UCSD-AML1 (cell line): ENCODE results near the gene CLEC16A.

ENCODE experiments used
- DNase-seq: peaks from one replicate; lab custom pipeline; 2025; ENCODE audit not compliant: unreplicated experiment; lab: John Stamatoyannopoulos, UW

The CLEC16A gene

DNA sequence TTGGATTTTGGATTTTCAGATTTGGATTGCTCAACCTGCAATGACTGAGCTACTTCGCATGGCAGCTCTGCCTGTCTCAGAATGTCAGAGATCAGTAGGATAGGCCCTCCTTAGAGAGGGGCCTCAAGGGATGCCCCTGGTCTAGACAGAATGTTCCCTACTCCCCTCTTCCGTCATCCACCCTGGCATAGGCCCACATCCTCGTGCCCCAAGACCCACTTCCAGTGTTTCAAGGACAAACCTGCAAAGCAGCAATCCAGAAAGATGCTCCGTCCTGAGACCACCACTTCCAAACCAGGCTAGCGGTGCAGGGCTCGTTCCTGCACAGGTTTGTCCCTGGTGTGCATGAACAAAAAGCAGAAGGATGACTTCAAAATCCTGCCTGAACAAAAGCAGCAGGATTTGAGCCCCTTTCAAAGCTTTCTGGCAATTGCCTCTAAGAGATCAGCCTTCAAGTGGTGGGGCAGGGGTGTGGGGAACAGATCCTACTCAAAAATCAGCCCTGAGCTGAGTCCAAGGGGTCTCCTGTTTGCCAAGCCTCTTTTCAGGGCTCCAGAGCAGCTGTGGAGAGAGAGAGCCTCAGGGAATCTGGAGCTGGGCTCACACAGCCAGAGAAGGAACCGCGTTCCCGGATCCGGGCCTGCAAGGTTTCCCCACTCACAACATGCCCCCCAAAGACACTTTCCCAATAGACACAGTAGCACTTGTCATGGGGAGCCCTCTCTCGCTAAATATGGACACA is 190.5 kb downstream of the CLEC16A start:
- DNase-seq, result no peak

DNA sequence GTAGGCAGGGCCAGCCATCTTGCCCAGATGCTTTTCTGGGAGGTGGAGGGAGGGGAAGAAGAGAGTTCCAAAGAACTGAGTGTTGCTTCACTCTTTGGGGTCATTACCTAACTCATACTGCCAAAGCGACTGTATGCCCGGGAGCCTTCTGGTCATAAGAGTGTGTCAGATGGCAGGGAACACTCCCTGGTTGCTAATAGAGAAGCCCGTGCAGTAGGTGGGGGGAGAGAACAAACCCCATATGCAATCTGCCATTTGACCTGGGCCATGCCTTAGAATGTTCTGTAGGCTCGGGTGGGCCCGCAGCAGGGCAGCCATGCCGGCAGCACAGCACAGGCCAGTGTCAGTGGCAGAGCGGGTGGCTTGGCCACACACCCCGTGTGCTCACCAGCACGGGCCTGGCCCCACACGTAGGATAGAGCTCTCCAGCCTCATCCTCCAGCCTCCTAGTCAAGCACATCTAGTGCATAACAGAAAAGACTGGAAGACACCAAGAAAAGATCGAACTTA is 191.2 kb downstream of the CLEC16A start:
- DNase-seq, result no peak

DNA sequence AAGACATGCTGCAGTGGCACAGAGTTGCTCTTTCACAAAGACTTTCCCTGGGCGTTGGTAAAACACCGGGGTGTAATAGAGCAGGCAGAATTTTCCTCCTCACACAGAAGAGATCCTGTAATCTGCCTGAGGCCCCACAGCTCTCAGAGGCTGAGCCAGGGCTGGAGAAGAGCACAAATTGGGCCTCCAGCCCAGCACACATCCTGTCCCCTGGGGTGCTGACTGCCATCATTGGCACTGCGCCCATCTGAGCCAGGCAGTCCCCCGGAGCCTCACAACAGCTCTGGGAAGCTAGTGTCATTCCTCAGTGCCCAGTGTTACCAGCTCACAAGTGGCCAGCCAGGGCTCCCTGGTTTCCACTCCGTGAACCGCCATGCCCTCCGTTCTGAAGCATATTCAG is 192.2 kb downstream of the CLEC16A start:
- no peak for DNase-seq

DNA sequence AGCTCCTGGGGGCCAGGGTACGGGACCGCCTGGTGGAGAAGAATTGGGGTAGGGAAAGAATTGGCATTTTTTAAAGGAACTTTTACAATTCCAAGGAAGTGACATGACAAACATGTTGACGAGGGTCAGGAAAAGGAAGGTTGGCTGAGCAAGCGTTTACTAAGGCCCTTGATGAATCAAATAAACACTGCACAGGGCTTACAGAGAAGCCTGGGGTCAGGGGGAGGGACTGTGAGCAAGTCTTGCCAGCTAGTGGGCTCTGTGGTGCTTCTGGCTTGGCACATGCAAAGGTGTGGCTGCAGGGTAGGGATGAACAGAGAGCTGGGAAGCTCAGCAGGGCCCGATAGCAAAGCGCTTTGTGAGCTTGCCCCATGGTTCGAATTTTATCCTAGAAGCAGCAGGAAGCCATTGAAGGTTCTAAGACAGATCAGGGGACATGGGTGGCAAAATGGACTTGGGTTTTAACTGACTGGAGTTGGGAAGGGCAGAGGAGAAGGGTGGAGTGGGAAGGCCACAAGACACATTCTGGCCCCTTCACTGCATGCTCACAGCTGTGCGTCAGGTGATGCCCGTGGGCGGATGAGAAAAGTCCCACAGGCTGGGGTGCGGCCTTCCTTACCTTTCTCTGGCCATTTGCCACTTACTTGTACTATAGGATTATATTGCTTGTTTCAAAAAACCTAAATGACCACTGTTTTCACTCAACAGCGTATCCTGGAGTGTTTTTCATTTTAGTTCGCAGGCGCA is 193.8 kb downstream of the CLEC16A start:
- DNase-seq, result no peak

DNA sequence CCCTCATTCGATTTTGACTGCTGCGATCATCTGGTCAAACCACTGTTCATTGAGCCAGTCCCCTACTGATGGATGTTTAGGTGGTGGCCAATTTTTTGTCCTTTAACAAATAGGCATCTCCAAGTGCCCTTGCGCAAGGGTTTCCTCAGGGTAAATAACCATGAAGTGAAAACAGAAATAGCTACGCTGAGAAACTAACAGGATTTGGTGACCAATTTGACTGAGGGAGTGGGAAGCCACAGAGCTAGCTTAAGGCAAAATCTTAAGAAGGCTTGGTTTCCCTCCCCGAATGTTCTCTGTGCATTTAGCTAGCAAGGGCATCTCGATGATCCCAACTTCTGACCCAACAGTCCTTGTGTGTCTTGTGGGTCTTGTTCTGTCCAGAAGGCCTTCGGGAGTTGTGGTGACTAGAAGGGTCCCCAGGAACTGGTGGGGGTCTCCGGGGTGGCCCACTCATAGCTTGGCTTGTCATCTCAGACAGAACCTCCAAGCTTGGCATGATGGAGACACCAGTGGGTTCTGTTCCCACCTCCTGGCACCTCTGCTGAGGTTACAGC is 194.5 kb downstream of the CLEC16A start:
- DNase-seq, result no peak

DNA sequence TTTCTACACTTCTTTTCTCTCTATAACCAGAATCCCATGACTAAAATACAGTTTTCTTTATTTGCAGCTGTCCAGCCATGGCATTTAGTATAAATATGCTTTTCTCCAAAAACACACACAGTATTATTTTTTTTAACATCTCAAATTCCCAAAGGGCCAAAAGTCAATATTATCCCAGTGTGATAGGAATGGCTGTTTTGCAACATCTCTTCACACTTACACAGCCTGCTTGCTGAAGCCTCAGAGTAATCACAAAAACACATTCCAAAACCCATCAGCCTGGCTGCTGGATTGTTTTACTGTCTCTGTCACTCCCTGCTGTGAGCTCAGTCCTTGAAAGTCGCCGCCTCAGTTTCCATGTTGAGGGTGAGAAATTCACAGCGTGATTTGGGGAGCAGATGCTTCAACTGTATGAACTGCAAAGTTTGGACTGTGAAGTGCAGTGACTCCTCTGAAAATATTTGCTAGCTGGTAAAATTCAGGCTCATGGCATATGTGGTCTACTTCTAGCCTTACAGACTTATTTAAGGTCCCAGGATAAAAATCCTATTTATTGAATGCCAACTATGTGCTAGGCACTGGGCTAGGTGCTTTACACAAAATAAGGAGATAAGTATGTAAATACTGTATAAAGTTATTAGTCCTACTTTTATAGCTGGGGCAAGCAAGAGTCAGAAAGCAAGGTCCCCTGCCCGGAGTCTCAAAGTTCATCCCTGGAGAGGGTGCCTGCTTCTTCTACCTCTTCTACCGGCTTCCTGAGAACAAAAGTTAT is 195.1 kb downstream of the CLEC16A start:
- DNase-seq, result no peak

DNA sequence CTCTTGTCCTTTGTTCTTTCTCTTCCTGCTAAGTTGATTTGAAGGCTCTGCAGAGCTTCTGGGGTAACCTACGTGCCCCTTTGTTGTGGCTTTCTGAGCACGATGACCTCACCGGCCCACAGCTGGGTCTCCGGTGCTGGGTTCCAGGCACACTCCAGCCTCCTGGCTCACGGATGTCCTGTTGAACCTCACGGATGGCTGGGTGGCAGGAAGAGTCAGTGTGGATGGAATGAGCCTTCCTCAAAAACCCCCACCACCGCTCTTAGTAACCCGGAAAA is 195.7 kb downstream of the CLEC16A start:
- DNase-seq, result no peak

DNA sequence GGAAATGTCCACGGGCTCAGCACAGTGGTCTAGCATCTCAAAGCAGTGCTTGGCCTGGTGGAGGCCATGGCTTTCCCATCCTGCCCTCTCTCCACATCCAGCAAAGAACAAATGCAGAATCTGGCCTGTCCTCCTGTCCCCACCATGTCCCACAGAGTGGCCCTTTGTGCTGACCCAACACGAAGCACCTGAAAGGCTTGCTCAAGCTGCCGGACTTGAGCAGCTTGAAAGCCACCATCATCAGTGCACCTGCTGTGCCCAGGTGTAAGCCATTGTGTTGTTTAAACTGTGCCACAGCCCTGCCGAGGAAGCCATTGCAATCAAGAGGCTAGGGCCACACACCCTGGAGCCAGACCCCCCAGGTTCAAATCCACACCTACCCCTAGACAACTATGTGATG is 196.1 kb downstream of the CLEC16A start:
- no peak for DNase-seq

DNA sequence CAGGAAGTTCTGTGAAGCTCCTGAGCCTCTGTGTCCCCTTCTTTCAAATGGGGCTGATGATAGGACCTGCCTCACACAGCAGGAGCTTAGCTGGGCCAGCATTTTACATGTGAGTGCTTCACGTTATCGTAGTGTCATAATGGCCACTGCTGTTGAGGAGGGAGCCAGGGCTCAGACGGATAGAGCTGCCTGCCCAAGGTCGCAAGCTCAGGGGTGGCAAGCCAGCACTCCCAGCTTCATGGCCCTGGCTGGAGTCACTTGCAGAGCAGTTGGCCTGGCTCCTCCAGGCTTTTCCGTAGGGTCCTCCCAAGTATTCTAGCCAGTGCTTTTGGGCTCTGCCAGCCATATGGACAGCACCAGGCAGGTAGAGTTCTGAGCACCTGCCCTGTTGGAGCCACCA is 196.5 kb downstream of the CLEC16A start:
- DNase-seq, result no peak

DNA sequence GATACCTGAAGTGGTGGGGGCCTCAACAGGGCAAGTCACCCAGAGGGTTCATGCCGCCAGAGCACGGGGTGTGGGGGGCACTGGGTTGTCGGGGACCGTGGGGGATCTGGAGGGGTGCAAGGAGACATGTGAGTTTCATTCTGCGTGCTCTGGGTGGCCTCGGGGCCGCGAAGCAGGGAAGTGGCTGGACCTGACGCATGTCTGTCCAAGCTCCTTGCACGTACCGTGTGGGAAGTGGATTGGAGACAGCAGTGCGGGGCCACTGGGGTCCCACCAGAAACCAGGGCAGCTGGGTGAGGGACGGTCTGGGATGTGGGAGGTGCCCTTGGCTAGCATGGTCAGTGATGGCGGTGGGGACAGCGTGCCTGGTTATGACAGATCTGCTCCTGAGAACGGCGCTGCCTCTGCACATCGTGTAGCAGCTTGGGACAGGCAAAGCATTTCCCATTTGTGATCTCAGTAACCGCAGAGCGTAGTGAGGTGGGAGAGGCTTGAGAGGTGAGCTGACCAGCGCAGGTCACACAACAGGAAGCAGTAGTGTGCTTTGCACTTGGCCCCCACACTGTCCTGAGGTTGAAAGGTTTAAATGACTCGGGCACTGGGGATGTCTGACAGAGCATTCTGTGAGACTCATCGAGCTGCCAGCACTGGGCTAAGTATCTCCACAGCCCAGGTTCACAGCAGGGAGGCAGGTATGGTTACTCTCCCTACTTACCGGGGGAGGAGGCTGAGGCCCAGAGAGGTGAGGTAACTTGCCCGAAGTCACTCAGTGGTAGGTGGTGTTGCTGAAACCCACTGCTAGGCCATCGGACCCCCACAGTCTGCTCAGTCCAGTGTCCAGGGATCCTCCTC is 197.3 kb downstream of the CLEC16A start:
- no peak for DNase-seq

DNA sequence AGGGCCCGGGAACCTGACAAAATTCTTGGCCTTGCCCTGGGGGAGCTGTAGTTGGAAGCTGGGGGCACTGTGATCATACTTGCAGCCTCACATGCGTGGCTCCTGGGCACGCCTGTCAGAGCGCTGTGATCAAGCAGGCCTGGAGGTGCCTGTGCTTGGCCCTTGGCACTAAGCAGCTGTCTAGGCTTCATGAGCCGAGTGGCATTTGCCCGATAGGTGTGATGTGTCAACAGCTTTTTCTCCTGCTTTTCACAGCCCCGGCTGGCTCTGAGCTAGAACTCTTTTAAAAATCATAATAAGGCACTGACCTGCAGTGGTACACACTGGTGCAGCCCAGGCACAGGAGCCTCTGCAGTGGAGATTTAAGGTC is 197.9 kb downstream of the CLEC16A start:
- DNase-seq, result no peak

DNA sequence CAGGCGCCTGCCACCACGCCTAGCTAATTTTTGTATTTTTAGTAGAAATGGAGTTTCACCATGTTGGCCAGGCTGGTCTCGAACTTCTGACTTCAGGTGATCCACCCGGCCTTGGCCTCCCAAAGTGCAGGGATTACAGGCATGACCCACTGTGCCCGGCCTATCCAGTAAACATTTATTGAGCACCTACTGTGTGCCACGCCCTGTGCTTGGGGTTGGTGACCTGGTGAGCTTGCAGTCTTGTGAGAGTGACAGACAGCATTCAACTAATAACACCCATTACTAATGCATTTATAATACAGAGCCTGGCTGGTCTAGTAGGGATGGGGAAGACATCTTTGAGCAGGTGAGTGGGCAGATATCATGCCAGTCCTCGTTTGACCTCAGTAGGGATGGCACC is 198.6 kb downstream of the CLEC16A start:
- no peak for DNase-seq

DNA sequence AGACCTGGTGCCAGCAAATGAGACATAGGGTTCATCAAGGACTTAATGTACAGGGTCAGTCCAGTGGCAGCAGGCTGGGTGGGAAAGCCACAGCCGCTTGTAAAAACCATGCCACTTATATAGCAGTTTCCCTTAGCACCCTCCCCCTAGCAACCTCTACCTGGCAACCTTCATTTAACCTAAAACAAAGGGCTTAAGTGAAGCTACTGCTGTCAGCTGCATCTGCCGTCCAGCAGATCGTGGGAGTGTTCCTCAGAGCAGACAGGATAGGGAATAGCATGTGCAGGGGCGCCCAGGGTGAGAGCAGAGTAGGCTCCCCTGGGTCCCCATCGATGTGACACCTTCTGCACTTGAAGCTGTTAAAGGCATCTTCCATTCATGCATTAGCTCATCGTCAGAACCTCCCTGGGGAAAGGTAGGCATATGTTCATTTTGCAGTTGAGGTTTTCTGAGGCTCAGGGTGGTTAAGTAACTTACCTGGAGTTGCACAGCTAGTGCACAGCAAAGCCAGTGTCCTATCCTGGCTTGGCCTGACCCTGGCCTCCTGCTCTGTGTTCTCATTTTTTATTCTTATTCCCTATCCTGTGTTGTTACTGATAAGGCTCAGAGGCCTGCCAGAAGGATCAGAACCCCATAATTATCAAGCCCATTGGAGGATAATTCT is 199.1 kb downstream of the CLEC16A start:
- DNase-seq, result no peak

DNA sequence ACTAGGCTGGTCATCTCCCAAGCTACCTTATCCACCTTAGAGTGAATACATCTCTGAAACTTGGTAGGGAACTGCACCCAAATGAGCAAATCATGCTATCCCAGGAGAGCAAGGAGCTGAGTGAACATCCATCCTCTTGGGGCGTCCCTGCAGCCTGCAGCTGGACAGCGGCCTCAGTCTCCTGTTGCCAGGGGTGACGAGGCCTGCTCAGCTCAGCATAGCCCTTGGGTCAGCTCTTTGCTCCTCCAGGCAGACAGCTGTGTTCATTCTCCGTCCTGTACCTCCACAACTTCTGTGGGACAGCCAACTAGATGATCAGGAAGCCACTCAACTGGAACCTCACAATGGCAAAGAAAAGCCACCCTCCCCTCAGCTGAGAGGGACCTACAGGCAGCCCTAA is 199.8 kb downstream of the CLEC16A start:
- no peak for DNase-seq

DNA sequence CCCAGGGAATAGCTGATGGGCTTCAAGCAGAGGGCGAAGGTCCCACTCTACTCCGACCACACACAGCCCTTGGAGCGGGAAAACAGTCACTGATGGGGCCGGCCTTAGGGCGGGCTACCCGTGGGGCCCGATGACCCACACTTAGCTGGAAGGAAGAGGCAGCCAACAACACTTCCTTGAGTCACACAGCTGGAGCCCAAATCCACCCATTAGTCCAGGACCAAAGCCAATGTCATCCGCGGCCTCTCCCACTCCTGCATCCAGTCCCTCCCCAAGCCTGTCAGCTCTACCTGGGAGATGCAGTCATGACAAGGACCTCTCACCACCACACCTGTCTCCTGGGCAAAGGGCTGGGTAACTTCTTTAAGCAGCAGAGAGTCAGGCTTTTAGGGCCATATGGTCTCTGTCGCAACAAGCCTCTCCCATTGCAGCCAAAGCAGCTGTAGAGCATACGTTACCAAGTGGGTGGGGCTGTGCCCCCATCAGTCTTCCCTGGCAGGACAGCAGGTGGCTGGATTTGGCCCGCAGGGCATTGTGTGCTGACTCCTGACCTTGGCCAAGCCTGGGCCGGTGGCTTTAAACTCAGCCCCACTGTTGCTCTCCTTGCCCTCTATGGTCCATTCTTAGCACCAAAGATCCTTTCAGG is 200.9 kb downstream of the CLEC16A start:
- no peak for DNase-seq

DNA sequence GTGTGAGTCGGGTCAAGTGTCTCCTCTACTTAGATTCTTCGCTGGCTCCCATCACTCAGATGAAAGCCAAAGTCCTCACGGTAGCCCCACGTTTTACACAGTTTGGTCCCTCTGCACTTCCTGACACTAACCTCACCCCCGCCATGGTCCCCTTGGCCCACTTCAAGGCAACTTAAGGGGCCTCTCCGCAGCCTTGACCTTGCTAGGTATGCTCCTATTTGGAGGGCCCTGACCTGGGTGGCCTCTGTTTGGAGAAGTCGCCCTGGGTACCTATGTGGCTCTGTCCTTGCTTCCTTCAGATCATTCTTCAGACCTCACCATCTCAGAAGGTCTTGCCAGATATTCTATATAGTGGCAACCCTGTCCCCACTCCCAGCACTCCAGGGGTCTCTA is 201.5 kb downstream of the CLEC16A start:
- DNase-seq, result no peak

DNA sequence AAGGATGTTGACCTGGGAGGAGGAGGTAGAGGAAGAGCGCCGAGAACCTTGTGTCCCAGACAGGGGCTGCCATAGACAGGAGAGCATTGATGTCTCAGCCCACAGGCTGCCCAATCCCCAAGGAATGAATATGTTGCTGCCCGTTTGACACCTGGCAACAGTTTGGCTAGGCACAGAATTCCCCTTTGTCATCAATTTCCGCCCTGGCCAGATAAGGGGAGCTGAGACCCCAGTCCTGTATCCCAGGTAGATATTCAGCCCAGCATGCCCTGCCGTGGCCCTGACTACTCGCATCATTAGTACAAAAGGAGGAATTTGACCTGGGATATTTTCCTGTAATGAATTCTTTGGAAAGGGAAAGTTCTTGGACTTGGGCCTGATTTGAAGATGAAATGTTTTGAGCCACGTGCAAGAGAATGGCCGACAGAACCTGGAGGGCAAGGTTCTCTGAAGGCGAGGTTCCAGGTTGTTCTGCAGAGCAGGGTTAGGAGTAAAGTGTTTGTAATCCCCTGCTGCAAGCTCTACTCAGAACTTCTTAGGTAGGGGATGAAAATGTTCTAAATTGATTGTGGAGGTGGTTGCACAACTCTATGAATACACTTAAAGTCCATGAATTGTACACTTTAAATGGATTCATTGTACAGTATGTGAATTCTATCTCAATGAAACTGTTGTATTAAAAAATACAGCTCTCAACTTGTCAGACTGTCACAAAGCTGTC is 202.8 kb downstream of the CLEC16A start:
- DNase-seq, result no peak

DNA sequence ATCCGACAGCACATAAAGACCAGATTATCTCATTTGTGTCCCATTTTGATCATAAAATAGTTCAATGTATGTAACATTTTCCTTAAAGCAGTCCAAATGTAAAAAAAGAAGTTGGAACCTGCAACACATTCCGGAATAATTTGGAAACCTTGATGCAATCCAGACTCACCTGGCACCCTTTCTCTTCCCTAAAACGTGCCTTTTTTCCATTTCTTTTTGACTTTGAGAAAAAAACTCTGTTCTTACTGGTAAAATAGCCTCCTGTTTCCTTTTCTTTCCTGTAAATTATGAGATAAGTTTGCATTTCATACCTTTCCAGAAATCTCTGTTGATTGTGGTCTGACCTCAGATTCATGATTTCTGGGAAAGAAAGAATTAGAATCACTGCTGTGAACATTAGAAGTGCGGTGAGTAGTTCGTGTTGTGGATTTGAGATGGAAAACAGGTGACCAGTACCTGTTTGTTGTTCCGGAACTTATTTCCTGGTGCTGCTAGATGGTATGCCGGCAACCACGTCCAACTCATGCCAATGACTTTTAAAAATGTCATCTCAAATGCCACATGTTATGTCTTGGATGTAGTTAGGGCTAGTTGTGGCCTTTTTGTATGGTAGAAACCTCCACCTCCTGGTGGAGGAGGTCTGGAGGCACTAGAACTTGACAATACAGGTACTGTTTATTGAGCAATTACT is 203.5 kb downstream of the CLEC16A start:
- DNase-seq, result no peak
